Posterior cingulate gyrus (tissue), 11 donors: Measurements from ENCODE around the gene BMF.
"Not testable (repeated sequence)": the region's sequence is repeated elsewhere in the genome, so short reads cannot be mapped to it uniquely, and the experiment has no call there.

Experiments used
- DNase-seq, 10 donors: peaks; one replicate each; pipeline versions ENCODE4 v3.0.0 to v3.0.0-alpha.2; 2020 to 2021; ENCODE audit warnings: mixed read lengths in 3 of 10
- intact Hi-C: fragments of 100-400 bp; cut with DNase I; formaldehyde crosslinking; loops from one replicate; pipeline ENCODE4 v1.15.1; 2023

The BMF gene

GRCh38 chr15:40108855-40109735, at the start of gene BMF:
Gene BMF, minus strand, starts transcription at chr15:40108879. Its CDS starts 2,793 bp downstream, at chr15:40106086.
- DNase-seq = peak; percentile 93 to 99 (median 97)
- intact Hi-C loops = loop anchor here (2.0 to 10.0 kb wide), 3 partner anchors 40 to 324 kb away; partner anchors contain the start of genes BUB1B and FSIP1

- peak in 1 of 10 donors; percentile 28 for DNase-seq
- intact Hi-C loops = no loop called here
These were observed 49.2 kb upstream of the BMF start for GRCh38 chr15:40157778-40158447.

- intact Hi-C loops = no loop called here
- peak in 1 of 10 donors; percentile 24 for DNase-seq
These were observed 46.7 kb upstream of the BMF start for GRCh38 chr15:40155270-40155910.

GRCh38 chr15:40154821-40155220, 46.1 kb upstream of the BMF start:
- intact Hi-C loops, DNase-seq: not testable (repeated sequence)

GRCh38 chr15:40151991-40152390, 43.3 kb upstream of the BMF start:
- DNase-seq = no peak
- intact Hi-C loops = no loop called here

- DNase-seq = no peak
These were observed 42.8 kb upstream of the BMF start for GRCh38 chr15:40151499-40151898.

GRCh38 chr15:40150163-40150925, 41.7 kb upstream of the BMF start:
- peak in 8 of 10 donors; percentile 18 to 86 (median 48) for DNase-seq
- intact Hi-C loops = no loop called here

More at GRCh38 chr15:40151499-40151898, 42.8 kb upstream of the BMF start:
- intact Hi-C loops = no loop called here

GRCh38 chr15:40149339-40149738, 40.7 kb upstream of the BMF start:
- DNase-seq = no peak
- intact Hi-C loops = no loop called here

GRCh38 chr15:40146037-40146436, 37.4 kb upstream of the BMF start:
- no peak for DNase-seq
- intact Hi-C loops = no loop called here

- intact Hi-C loops = no loop called here
- DNase-seq = no peak
These were observed 33.7 kb upstream of the BMF start for GRCh38 chr15:40142428-40142827.

- DNase-seq, intact Hi-C loops: not testable (repeated sequence)
These were observed 29.5 kb upstream of the BMF start for GRCh38 chr15:40138201-40138570.

GRCh38 chr15:40137303-40138200, 28.9 kb upstream of the BMF start:
- intact Hi-C loops = no loop called here
- peak in 1 of 10 donors; percentile 72 for DNase-seq

GRCh38 chr15:40136470-40137302, 28.0 kb upstream of the BMF start:
- no peak for DNase-seq

GRCh38 chr15:40135846-40136450, 27.3 kb upstream of the BMF start:
- intact Hi-C loops, DNase-seq: not testable (repeated sequence)

More at GRCh38 chr15:40136470-40137302, 28.0 kb upstream of the BMF start:
- intact Hi-C loops = no loop called here

GRCh38 chr15:40134885-40135284, 26.2 kb upstream of the BMF start:
- DNase-seq = peak in 1 of 10 donors; percentile 25
- intact Hi-C loops = no loop called here

- peak in 1 of 10 donors; percentile 8 for DNase-seq
- intact Hi-C loops = no loop called here
These were observed 24.9 kb upstream of the BMF start for GRCh38 chr15:40133544-40133943.

- intact Hi-C loops = no loop called here
- no peak for DNase-seq
These were observed 22.3 kb upstream of the BMF start for GRCh38 chr15:40130799-40131502.
